Measurements from ENCODE around the gene PROSER1. TPM values are rescaled to one million over a fixed set of nuclear protein-coding genes. Genes with fewer than 3 reads are reported as not detected.
"Not testable (repeated sequence)": the region's sequence is repeated elsewhere in the genome, so short reads cannot be mapped to it uniquely, and the experiment has no call there.

Gene PROSER1
- total RNA-seq: 10 to 100 TPM in 1 of 4 donors, 1 to 10 TPM in 3; 6.9 to 11.5 (median 9.1) TPM

DNA sequence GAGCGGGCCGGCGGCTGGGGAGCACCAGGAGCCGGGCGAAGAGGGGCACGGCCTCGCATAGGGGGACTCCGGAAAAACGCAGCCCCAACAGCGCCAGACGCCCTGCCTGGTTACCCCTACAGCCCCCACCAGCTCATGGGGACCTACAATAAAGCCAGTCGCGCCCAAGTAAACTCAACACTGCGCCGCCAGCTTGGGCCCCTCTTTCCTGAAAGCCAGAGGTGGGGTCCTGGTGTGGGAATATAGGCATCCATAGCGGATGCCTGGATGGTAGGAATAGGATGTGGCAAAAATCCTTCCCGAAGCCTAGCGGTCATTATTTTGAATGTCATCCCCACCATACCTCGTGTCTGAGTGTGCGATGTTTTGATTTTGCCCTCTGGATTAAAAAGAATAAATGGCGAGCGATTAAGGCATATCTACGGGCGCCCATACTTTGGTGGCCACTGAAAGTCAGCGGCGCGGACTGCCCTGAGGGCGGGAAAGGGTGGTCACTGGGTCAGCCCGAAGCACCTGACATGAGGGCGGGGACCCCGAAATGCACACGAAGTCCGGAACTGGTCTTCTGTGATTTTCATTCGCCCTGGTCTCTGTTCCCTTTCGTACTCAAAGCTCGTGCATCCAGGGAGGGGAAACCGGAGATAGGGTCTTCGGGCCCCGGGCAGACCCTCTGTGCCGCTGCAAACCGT is at the start of gene PROSER1, which contains the start of gene NHLRC3:
PROSER1 (minus strand) TSS at position 210 of the 689 bp plus-strand sequence. CDS start 847 bp downstream, outside the sequence.
NHLRC3 (plus strand) TSS at position 577 of the 689 bp plus-strand sequence. CDS start 184 bp downstream, outside the sequence.
- ATAC-seq: peak; percentile 93 to 94
- H3K27ac ChIP-seq: peak within 1 kb of the TSS; percentile 81 to 90 (median 88)
- intact Hi-C loops (cut with DNase I; ENCODE audit: low total_unique reads): loop anchor here (5.0 to 10.0 kb wide), 2 partner anchors 343 to 691 kb away; partner anchors contain the start of gene UFM1
- H3K9me3 ChIP-seq: no peaks in the 10 kb centered on the region
- peak; percentile 78 to 88 for DNase-seq
- peak; percentile 49 to 55 for TF ChIP-seq POLR2A (IDR thresholded peaks at IDR 0.05)
- TF ChIP-seq, protein P1, sequence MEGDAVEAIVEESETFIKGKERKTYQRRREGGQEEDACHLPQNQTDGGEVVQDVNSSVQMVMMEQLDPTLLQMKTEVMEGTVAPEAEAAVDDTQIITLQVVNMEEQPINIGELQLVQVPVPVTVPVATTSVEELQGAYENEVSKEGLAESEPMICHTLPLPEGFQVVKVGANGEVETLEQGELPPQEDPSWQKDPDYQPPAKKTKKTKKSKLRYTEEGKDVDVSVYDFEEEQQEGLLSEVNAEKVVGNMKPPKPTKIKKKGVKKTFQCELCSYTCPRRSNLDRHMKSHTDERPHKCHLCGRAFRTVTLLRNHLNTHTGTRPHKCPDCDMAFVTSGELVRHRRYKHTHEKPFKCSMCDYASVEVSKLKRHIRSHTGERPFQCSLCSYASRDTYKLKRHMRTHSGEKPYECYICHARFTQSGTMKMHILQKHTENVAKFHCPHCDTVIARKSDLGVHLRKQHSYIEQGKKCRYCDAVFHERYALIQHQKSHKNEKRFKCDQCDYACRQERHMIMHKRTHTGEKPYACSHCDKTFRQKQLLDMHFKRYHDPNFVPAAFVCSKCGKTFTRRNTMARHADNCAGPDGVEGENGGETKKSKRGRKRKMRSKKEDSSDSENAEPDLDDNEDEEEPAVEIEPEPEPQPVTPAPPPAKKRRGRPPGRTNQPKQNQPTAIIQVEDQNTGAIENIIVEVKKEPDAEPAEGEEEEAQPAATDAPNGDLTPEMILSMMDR (IDR thresholded peaks at IDR 0.05 in 4 of 5, conservative IDR thresholded peaks at IDR 0.05 in 1 of 5): peak in 3 of 5 experiments; percentile 7 to 34 (median 33)
- H3K4me3 ChIP-seq: peak within 1 kb of the TSS; percentile 79 to 94 (median 92)
- H3K27me3 ChIP-seq: no peaks in the 10 kb centered on the region
- H3K36me3 ChIP-seq: no peaks in the 10 kb centered on the region
- in situ Hi-C loops (cut with MboI; ENCODE audit: low sequenced_read_pairs in 4 of 4): loop anchor here in 1 of 4 donors (25.0 kb wide), 1 partner anchor 574 kb away; the partner anchor contains the start of gene LHFPL6
- peaks cover 39 to 54% of the 10 kb centered on the region in 2 donors for H3K4me1 ChIP-seq

GRCh38 chr13:39086251-39086945 is 48.5 kb upstream of the PROSER1 start:
- ATAC-seq; H3K27ac ChIP-seq; in situ Hi-C loops (cut with MboI; ENCODE audit: low sequenced_read_pairs in 4 of 4); DNase-seq; H3K4me3 ChIP-seq; H3K27me3 ChIP-seq; H3K9me3 ChIP-seq; intact Hi-C loops (cut with DNase I; ENCODE audit: low total_unique reads); H3K4me1 ChIP-seq; H3K36me3 ChIP-seq: not testable (repeated sequence)

GRCh38 chr13:39073983-39074382 is 36.1 kb upstream of the PROSER1 start:
- Histone ChIP-seq H3K4me3 (no peak overlapping the region), H3K36me3 (no peaks in the 10 kb centered on the region), H3K27ac (no peak overlapping the region), H3K27me3 (no peaks in the 10 kb centered on the region), H3K4me1 (peaks cover 6% of the 10 kb centered on the region in 2 donors), H3K9me3 (no peaks in the 10 kb centered on the region)
- in situ Hi-C loops (cut with MboI; ENCODE audit: low sequenced_read_pairs in 4 of 4): no loop called here
- no peak for DNase-seq
- TF ChIP-seq, protein P1 (IDR thresholded peaks at IDR 0.05 in 4 of 5, conservative IDR thresholded peaks at IDR 0.05 in 1 of 5): no peak
- TF ChIP-seq POLR2A (IDR thresholded peaks at IDR 0.05): no peak
- no peak for ATAC-seq
- intact Hi-C loops (cut with DNase I; ENCODE audit: low total_unique reads): no loop called here

GRCh38 chr13:39072842-39073241 is 35.0 kb upstream of the PROSER1 start:
- peaks cover 6% of the 10 kb centered on the region in 2 donors for H3K4me1 ChIP-seq
- no peak for TF ChIP-seq POLR2A (IDR thresholded peaks at IDR 0.05)
- TF ChIP-seq, protein P1 (IDR thresholded peaks at IDR 0.05 in 4 of 5, conservative IDR thresholded peaks at IDR 0.05 in 1 of 5): no peak
- no peaks in the 10 kb centered on the region for H3K27me3 ChIP-seq
- H3K27ac ChIP-seq: no peak overlapping the region
- in situ Hi-C loops (cut with MboI; ENCODE audit: low sequenced_read_pairs in 4 of 4): no loop called here
- intact Hi-C loops (cut with DNase I; ENCODE audit: low total_unique reads): no loop called here
- peak in 1 of 2 donors; percentile 41 for ATAC-seq
- H3K4me3 ChIP-seq: no peak overlapping the region
- H3K36me3 ChIP-seq: no peaks in the 10 kb centered on the region
- peak in 1 of 2 donors; percentile 13 for DNase-seq
- no peaks in the 10 kb centered on the region for H3K9me3 ChIP-seq

DNA sequence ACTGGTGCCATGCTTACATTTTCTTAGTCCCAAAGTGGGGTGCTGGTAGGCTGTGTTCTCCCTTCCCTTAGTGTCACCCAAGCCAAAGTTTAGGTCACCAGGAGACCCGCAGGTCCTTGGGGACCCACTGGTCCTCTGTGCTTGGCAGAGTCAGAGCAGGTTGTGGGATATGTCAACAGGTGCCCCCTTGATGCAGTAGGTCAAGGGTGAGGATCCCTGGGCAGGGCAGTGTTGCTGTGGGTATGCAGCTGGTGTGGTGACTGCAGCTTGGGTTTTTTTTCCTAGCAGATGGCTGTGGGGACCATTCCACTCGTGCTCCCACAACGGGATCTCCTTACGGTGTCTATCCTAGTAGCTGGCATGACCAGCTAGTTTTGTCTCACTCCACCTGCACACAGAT is 24.1 kb upstream of the PROSER1 start:
- no peaks in the 10 kb centered on the region for H3K36me3 ChIP-seq
- DNase-seq (no peak), ATAC-seq (no peak)
- no peaks in the 10 kb centered on the region for H3K9me3 ChIP-seq
- no peak for TF ChIP-seq POLR2A (IDR thresholded peaks at IDR 0.05)
- TF ChIP-seq, protein P1 (IDR thresholded peaks at IDR 0.05 in 4 of 5, conservative IDR thresholded peaks at IDR 0.05 in 1 of 5): no peak
- intact Hi-C loops (cut with DNase I; ENCODE audit: low total_unique reads): no loop called here
- in situ Hi-C loops (cut with MboI; ENCODE audit: low sequenced_read_pairs in 4 of 4): no loop called here
- H3K27ac ChIP-seq: no peak overlapping the region
- H3K4me3 ChIP-seq: no peak overlapping the region
- H3K27me3 ChIP-seq: no peaks in the 10 kb centered on the region
- H3K4me1 ChIP-seq: no peaks in the 10 kb centered on the region
